Loucy (cell line): ENCODE data around the gene CCBE1.

Experiments
- H2AFZ ChIP-seq: fragments of 200-600 bp; sonication (generic); 2 replicates; pipeline ENCODE4 v1.6.0; 2016; ENCODE audit warnings: antibody characterized with exemption, mild to moderate bottlenecking, low read length, moderate library complexity
- H3F3A ChIP-seq: fragments of 200-600 bp; 2 replicates; pipeline ENCODE4 v1.6.0; 2016; ENCODE audit warnings: antibody characterized with exemption, low read depth, mild to moderate bottlenecking
- H3K27me3 ChIP-seq: fragments of 200-600 bp; sonication (generic); 2 replicates; pipeline ENCODE4 v1.6.1; 2014; ENCODE audit warnings: low read length, mild to moderate bottlenecking; ENCODE audit not compliant: insufficient read depth, poor library complexity, severe bottlenecking
- H3K36me3 ChIP-seq: fragments of 200-600 bp; sonication (generic); 2 replicates; pipeline ENCODE4 v1.6.1; 2016; ENCODE audit warnings: low read length; ENCODE audit not compliant: insufficient read depth
- H3K4me1 ChIP-seq: fragments of 200-600 bp; sonication (generic); 2 replicates; pipeline ENCODE4 v1.5.1; 2014; ENCODE audit warnings: low read length, mild to moderate bottlenecking; ENCODE audit not compliant: insufficient read depth, poor library complexity, severe bottlenecking
- H3K4me2 ChIP-seq: fragments of 200-600 bp; sonication (generic); 2 replicates; pipeline ENCODE4 v1.6.0; 2014; ENCODE audit warnings: antibody characterized with exemption, low read length, low read depth, mild to moderate bottlenecking; ENCODE audit not compliant: poor library complexity, severe bottlenecking
- H3K4me3 ChIP-seq: fragments of 200-600 bp; sonication (generic); 2 replicates; pipeline ENCODE4 v1.5.1; 2014; ENCODE audit warnings: low read length, mild to moderate bottlenecking, mixed read lengths; ENCODE audit not compliant: poor library complexity, severe bottlenecking
- H3K79me2 ChIP-seq: fragments of 200-600 bp; sonication (generic); 2 replicates; pipeline ENCODE4 v1.6.1; 2014; ENCODE audit warnings: low read length; ENCODE audit not compliant: insufficient read depth
- H3K9ac ChIP-seq: fragments of 200-600 bp; sonication (generic); 2 replicates; pipeline ENCODE4 v1.6.0; 2014; ENCODE audit warnings: mild to moderate bottlenecking, low read depth, low read length, moderate library complexity; ENCODE audit not compliant: poor library complexity, severe bottlenecking
- H3K9me2 ChIP-seq: fragments of 200-600 bp; sonication (generic); replicated peaks from 2 replicates; pipeline ENCODE4 v1.6.1; 2016; ENCODE audit warnings: low read depth, low read length, mixed read lengths
- H3K9me3 ChIP-seq: fragments of 200-600 bp; sonication (generic); 2 replicates; pipeline ENCODE4 v1.6.1; 2014; ENCODE audit warnings: mild to moderate bottlenecking, antibody characterized with exemption, low read length, low read depth; ENCODE audit not compliant: insufficient read depth
- H4K20me1 ChIP-seq: fragments of 200-600 bp; sonication (generic); 2 replicates; pipeline ENCODE4 v1.6.0; 2014; ENCODE audit warnings: antibody characterized with exemption, low read length, mild to moderate bottlenecking; ENCODE audit not compliant: insufficient read depth, poor library complexity, severe bottlenecking
- CTCF ChIP-seq: fragments of 200-600 bp; sonication (generic); conservative IDR thresholded peaks from 2 replicates; pipeline ENCODE4 v1.5.1; 2014; ENCODE audit warnings: mild to moderate bottlenecking, antibody characterized with exemption, low read length
- EZH2phosphoT487 ChIP-seq: fragments of 200-600 bp; IDR thresholded peaks from 2 replicates; pipeline ENCODE4 v1.6.1; 2018; ENCODE audit warnings: antibody characterized with exemption, mild to moderate bottlenecking, moderate library complexity, borderline replicate concordance

CCBE1 gene

GRCh38 chr18:59697236-59697932 lies at the start of gene CCBE1:
Gene CCBE1, minus strand, starts transcription at chr18:59697423.
- Histone ChIP-seq H3K36me3 (no peaks in the 10 kb centered on the region), H4K20me1 (no peaks in the 10 kb centered on the region), H3K9me3 (no peaks in the 10 kb centered on the region), H3K4me3 (peak within 1 kb of the TSS; percentile 65), H3K4me1 (no peaks in the 10 kb centered on the region), H3K79me2 (no peaks in the 10 kb centered on the region), H3K9ac (no peak within 1 kb of the TSS), H3K9me2 (no peaks in the 10 kb centered on the region), H3K4me2 (peak within 1 kb of the TSS; percentile 68), H3F3A (no peaks in the 10 kb centered on the region), H2AFZ (peak within 1 kb of the TSS; percentile 92), H3K27me3 (no peaks in the 10 kb centered on the region)
- TF ChIP-seq EZH2phosphoT487 (no peak), CTCF (peak; percentile 65)

GRCh38 chr18:59744271-59744721 lies 47.1 kb upstream of the CCBE1 start:
- Histone ChIP-seq H3K4me3 (no peak overlapping the region), H3K4me1 (no peaks in the 10 kb centered on the region), H3K36me3 (no peaks in the 10 kb centered on the region), H3K9ac (no peak overlapping the region), H2AFZ (no peak overlapping the region), H3F3A (no peaks in the 10 kb centered on the region), H3K27me3 (no peaks in the 10 kb centered on the region), H3K9me2 (no peaks in the 10 kb centered on the region), H3K79me2 (no peaks in the 10 kb centered on the region), H3K9me3 (no peaks in the 10 kb centered on the region), H3K4me2 (no peak overlapping the region), H4K20me1 (no peaks in the 10 kb centered on the region)
- TF ChIP-seq EZH2phosphoT487: no peak
- TF ChIP-seq CTCF: no peak

GRCh38 chr18:59743566-59743965 lies 46.3 kb upstream of the CCBE1 start:
- Histone ChIP-seq H3K36me3 (no peaks in the 10 kb centered on the region), H4K20me1 (no peaks in the 10 kb centered on the region), H3K4me3 (no peak overlapping the region), H3K9ac (no peak overlapping the region), H3K79me2 (no peaks in the 10 kb centered on the region), H3F3A (no peaks in the 10 kb centered on the region), H2AFZ (no peak overlapping the region), H3K27me3 (no peaks in the 10 kb centered on the region), H3K9me3 (no peaks in the 10 kb centered on the region), H3K4me1 (no peaks in the 10 kb centered on the region), H3K9me2 (no peaks in the 10 kb centered on the region), H3K4me2 (no peak overlapping the region)
- TF ChIP-seq EZH2phosphoT487: no peak
- no peak for TF ChIP-seq CTCF
